Thoracic aorta (tissue), 2 donors: ENCODE data around the gene SSC4D. TPM values are rescaled to one million over a fixed set of nuclear protein-coding genes. Genes with fewer than 3 reads are reported as not detected.

Experiments
- ATAC-seq: fragments of 150-250 bp; one replicate; pipeline ENCODE4 v1.8.0; 2017; ENCODE audit warnings: low read depth; ENCODE audit not compliant: insufficient number of reproducible peaks, low FRiP score
- DNase-seq: peaks from one replicate; pipeline ENCODE4 v3.0.0-alpha.2; 2020; ENCODE audit warnings: low spot score
- H3K27ac ChIP-seq, 2 donors: fragments of 200-600 bp; sonication (generic); 1 replicate in 1 of 2; 2 replicates in 1 of 2; pipeline ENCODE4 v1.5.1; 2016; ENCODE audit warnings: mild to moderate bottlenecking in 2 of 2, moderate library complexity in 2 of 2
- H3K27me3 ChIP-seq: fragments of 200-600 bp; sonication (generic); replicated peaks from 2 replicates; pipeline ENCODE4 v1.6.0; 2016; ENCODE audit warnings: mild to moderate bottlenecking; ENCODE audit not compliant: insufficient read depth
- H3K36me3 ChIP-seq: fragments of 200-600 bp; sonication (generic); one replicate; pipeline ENCODE4 v1.5.1; 2016
- H3K4me1 ChIP-seq, 2 donors: fragments of 200-600 bp; sonication (generic); 1 replicate in 1 of 2; 2 replicates in 1 of 2; pipeline versions ENCODE4 v1.5.1 to v1.6.0; 2016; ENCODE audit warnings: low read depth in 2 of 2, mild to moderate bottlenecking in 1 of 2; ENCODE audit not compliant: control insufficient read depth in 1 of 2
- H3K4me3 ChIP-seq: fragments of 200-600 bp; sonication (generic); 2 replicates; pipeline ENCODE4 v1.5.1; 2016; ENCODE audit warnings: mild to moderate bottlenecking
- H3K9me3 ChIP-seq: fragments of 200-600 bp; sonication (generic); 2 replicates; pipeline ENCODE4 v1.5.1; 2016
- total RNA-seq, 2 donors: library from RNA; depleted of rRNA; stranded (reverse); fragments of >200 nt; gene quantifications; one replicate each; pipeline versions ENCODE4 v1.1.0 to v1.2.3, GENCODE V29; 2016
- TF ChIP-seq, protein P1 (sequence below): fragments of 200-600 bp; sonication (generic); IDR thresholded peaks from one replicate; pipeline ENCODE4 v1.5.1; 2019; ENCODE audit warnings: antibody characterized with exemption

SSC4D gene
- total RNA-seq, 2 donors from 2014 or later, result 1.5 to 3.2 TPM

DNA sequence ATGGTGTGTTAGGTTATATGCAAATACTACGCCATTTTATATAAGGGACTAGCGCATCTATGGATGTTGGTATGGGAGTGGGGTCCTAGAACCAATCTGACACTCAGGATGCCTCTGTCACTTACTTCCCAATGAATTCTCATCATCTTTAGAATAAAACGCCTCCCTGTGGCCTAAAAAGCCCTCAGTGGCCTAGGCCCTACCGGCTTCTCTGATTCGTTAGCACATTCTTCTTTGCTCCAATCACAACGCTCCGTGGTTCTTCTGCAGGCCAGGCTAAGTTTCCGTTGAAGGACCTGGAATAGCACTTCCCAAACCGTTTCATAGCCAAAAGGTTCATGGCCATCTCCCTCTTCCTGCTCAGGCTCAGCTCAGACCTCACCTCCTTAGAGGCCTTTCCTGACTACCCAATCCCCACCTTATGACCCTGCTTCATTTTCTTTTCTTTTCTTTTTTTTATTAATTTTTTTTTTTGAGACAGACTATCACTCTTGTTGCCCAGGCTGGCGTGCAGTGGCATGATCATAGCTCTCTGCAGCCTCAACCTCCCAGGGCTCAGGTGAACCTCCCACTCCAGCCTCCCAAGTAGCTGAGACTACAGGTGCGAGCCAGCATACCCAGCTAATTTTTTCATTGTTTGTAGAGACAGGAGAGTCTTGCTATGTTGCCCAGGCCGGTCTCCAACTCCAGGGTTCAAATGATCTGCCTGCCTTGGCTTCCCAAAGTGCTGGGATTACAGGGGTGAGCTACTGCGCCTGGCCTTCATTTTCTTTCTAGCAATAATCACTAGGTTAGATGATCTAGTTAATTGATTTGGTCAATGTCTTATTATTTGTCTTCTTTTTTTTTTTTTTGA, 26.2 kb downstream of the SSC4D start:
- H3K4me3 ChIP-seq, result no peak overlapping the region
- peaks cover 18 to 20% of the 10 kb centered on the region in 2 donors for H3K4me1 ChIP-seq
- TF ChIP-seq, protein P1, sequence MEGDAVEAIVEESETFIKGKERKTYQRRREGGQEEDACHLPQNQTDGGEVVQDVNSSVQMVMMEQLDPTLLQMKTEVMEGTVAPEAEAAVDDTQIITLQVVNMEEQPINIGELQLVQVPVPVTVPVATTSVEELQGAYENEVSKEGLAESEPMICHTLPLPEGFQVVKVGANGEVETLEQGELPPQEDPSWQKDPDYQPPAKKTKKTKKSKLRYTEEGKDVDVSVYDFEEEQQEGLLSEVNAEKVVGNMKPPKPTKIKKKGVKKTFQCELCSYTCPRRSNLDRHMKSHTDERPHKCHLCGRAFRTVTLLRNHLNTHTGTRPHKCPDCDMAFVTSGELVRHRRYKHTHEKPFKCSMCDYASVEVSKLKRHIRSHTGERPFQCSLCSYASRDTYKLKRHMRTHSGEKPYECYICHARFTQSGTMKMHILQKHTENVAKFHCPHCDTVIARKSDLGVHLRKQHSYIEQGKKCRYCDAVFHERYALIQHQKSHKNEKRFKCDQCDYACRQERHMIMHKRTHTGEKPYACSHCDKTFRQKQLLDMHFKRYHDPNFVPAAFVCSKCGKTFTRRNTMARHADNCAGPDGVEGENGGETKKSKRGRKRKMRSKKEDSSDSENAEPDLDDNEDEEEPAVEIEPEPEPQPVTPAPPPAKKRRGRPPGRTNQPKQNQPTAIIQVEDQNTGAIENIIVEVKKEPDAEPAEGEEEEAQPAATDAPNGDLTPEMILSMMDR, result no peak
- H3K36me3 ChIP-seq, result no peaks in the 10 kb centered on the region
- no peaks in the 10 kb centered on the region for H3K9me3 ChIP-seq
- H3K27ac ChIP-seq, result no peak overlapping the region
- DNase-seq, result no peak
- no peak for ATAC-seq
- H3K27me3 ChIP-seq, result no peaks in the 10 kb centered on the region

DNA sequence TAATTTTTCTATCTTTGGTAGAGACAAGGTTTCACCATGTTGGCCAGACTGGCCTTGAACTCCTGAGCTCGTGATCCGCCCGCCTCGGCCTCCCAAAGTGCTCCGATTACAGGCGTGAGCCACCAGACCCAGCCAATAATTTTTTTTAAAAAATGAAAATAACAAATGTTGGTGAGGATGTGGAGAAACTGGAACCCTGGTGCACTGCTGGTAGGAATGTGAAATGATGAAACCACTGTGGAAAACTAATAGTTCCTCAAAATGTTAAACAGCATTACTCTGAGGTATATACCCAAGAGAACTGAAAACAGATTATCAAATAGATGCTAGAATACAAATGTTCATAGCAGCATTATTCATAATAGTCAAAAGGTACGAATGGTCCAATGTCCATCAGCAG, 27.7 kb downstream of the SSC4D start:
- H3K36me3 ChIP-seq, result no peaks in the 10 kb centered on the region
- peaks cover 18 to 34% of the 10 kb centered on the region in 2 donors for H3K4me1 ChIP-seq
- no peak for DNase-seq
- H3K4me3 ChIP-seq, result no peak overlapping the region
- no peak overlapping the region for H3K27ac ChIP-seq
- H3K9me3 ChIP-seq, result no peaks in the 10 kb centered on the region
- no peaks in the 10 kb centered on the region for H3K27me3 ChIP-seq
- ATAC-seq, result no peak
- TF ChIP-seq, protein P1, result no peak

DNA sequence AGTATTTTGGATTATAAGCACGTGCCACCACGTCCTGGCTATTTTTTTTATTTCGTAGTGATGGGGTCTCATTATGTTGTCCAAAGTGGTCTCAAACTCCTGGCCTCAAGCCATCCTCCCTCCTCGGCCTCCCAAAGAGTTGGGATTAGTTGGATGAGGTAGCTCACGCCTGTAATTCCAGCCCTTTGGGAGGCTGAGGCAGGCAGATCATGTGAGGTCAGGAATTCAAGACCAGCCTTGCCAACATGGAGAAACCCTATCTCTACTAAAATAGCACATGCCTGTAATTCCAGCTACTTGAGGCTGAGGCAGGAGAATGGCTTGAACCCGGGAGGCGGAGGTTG, 28.9 kb downstream of the SSC4D start:
- Histone ChIP-seq H3K27ac (peak overlapping the region; percentile 86 to 98), H3K36me3 (no peaks in the 10 kb centered on the region), H3K4me1 (peaks cover 18 to 34% of the 10 kb centered on the region in 2 donors), H3K9me3 (no peaks in the 10 kb centered on the region), H3K27me3 (no peaks in the 10 kb centered on the region), H3K4me3 (peak overlapping the region; percentile 53)
- DNase-seq (no peak), ATAC-seq (peak; percentile 38)
- TF ChIP-seq, protein P1, result no peak

DNA sequence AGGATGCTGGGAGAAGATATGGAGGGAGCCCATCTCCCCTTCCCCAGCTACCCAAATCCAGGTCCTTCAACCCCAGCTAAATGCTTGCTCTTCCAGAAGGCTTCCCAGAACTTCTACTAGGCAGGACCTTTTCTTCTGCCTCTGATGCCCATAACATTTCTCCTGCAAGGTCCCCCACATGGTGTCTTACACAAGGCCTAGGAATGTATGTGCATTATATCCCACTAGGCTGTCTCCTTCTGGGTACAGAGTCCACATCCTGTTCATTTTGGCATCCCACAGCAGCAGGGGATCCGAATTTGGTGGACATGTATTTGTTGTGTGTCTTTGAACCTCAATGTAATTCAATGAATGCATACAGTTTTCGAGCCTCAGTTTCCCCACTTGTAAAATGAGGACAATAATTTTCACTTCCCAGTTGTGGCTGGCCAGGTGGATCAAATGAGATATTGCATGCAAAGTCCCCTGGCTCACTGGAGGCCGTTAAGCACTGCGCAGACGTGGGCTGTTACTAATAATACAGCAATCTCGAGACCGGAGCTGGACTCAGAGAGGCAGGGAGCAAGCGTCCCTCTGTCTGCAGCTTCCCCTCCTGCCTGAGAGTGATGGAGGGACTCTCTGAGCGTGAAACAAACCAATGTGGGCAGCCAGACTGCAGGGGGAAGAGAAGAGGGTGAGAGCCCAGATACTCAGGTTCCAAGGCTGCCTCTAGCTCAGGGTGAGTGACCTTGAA, 32.1 kb downstream of the SSC4D start:
- peaks cover 18 to 44% of the 10 kb centered on the region in 2 donors for H3K4me1 ChIP-seq
- no peak for ATAC-seq
- peak overlapping the region; percentile 86 to 98 for H3K27ac ChIP-seq
- no peaks in the 10 kb centered on the region for H3K9me3 ChIP-seq
- no peaks in the 10 kb centered on the region for H3K36me3 ChIP-seq
- no peak overlapping the region for H3K4me3 ChIP-seq
- TF ChIP-seq, protein P1, result no peak
- H3K27me3 ChIP-seq, result no peaks in the 10 kb centered on the region
- DNase-seq, result no peak

DNA sequence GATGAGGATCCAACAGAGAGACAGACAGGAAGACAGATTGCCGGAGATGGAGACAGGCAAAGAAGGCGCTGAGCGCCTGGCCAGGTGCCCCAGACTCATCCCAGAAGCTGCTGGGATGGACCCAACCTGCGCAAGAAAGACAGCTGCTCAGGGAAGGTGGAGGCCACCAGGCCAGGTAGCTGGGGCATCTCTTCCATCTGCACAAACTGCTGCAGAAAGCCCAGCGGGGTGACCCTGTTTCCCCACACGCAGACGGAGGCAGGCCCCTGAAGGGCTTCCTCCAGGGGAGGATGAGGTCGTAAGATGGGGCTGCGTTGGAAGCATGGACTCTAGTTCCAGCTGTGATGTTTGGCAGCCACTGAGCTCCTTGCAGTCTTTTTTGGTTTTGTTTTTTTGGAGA, 34.2 kb downstream of the SSC4D start:
- no peak overlapping the region for H3K27ac ChIP-seq
- DNase-seq (no peak), ATAC-seq (no peak)
- TF ChIP-seq, protein P1, result no peak
- no peak overlapping the region for H3K4me3 ChIP-seq
- H3K27me3 ChIP-seq, result no peaks in the 10 kb centered on the region
- H3K9me3 ChIP-seq, result no peaks in the 10 kb centered on the region
- H3K36me3 ChIP-seq, result no peaks in the 10 kb centered on the region
- peaks cover 8 to 34% of the 10 kb centered on the region in 2 donors for H3K4me1 ChIP-seq
